Measurements from ENCODE around the gene PRKCA.

DNA sequence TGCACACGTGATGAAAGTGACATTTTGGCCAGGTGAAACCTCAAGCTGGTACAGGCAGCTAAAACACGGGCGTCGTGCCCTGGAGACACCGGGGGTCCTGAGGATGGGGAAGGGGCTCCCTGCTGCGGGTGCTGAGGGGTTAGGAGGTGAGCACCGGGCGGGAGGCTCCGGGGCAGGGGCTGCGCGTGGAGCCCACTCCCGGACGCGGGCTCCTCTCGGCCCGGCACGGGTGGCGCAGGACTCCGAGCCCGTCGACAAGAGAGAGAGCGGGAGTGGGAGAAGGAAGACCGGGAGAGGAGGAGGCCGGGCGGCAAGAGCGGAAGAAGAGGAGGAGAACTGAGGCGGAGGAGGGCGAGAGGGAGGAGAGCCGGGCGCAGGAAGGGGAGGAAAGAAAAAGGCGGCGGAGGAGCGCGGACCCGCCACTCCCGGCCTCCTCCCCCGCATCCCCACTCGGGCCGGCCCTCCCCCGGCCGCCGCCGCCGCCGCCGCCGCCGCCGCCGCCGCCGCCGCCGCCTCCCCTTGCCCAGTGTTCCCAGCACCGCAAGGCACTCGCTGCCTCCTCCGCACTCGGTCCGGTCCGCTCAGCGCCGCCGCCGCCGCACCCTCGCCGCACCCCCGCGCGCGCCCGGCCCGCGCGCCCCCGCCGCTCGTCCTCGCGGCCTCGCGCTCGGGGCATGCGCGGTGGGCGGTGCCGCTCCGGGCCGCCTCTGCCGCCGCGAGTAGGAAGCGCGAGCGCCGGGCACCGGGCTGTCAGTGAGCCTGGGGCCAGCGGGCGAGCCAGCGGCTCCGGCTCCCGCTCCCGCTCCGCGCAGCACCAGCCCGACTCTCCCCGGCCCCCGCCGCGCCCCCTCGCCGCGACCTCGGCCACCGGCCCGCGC lies at the start of gene PRKCA:
- TF ChIP-seq POLR2A (IDR thresholded peaks at IDR 0.05; ENCODE audit: low read depth, low read length): no peak
- no peak for TF ChIP-seq TAF1 (IDR thresholded peaks at IDR 0.05; ENCODE audit: borderline replicate concordance, low read depth, low read length)
